HEK293T (cell line): ENCODE data around the gene KXD1.

Experiments used
- BHLHE40 ChIP-seq: fragments of 450-650 bp; IDR thresholded peaks from 2 replicates; pipeline ENCODE4 v1.6.1; 2016; ENCODE audit warnings: mild to moderate bottlenecking, moderate library complexity, borderline replicate concordance
- CTBP1 ChIP-seq: fragments of 450-650 bp; IDR thresholded peaks from 2 replicates; pipeline ENCODE4 v1.6.1; 2016; ENCODE audit warnings: borderline replicate concordance
- FOXK2 ChIP-seq: fragments of 450-650 bp; IDR thresholded peaks from 2 replicates; pipeline ENCODE4 v1.6.1; 2016; ENCODE audit warnings: mild to moderate bottlenecking
- FOXM1 ChIP-seq: fragments of 450-650 bp; IDR thresholded peaks from 2 replicates; pipeline ENCODE4 v1.6.1; 2017; ENCODE audit warnings: mild to moderate bottlenecking, borderline replicate concordance
- HDGF ChIP-seq: fragments of 450-650 bp; IDR thresholded peaks from 2 replicates; pipeline ENCODE4 v1.6.1; 2017; ENCODE audit warnings: antibody characterized with exemption, borderline replicate concordance
- L3MBTL2 ChIP-seq: fragments of 450-650 bp; conservative IDR thresholded peaks from 2 replicates; pipeline ENCODE4 v1.6.1; 2016; ENCODE audit warnings: mild to moderate bottlenecking
- LEF1 ChIP-seq: fragments of 450-650 bp; IDR thresholded peaks from 2 replicates; pipeline ENCODE4 v1.6.1; 2017; ENCODE audit warnings: mild to moderate bottlenecking, borderline replicate concordance
- NFRKB ChIP-seq: fragments of 450-650 bp; IDR thresholded peaks from 2 replicates; pipeline ENCODE4 v1.6.1; 2016; ENCODE audit warnings: mild to moderate bottlenecking, moderate library complexity
- SP1 ChIP-seq: fragments of 450-650 bp; IDR thresholded peaks from 2 replicates; pipeline ENCODE4 v1.6.1; 2017
- SUZ12 ChIP-seq: fragments of 450-650 bp; IDR thresholded peaks from 2 replicates; pipeline ENCODE4 v1.6.1; 2016; ENCODE audit warnings: mild to moderate bottlenecking
- ZNF384 ChIP-seq: fragments of 450-650 bp; IDR thresholded peaks from 2 replicates; pipeline ENCODE4 v1.6.1; 2016

GRCh38 chr19:18610245-18610555, 52.5 kb downstream of the KXD1 start:
- TF ChIP-seq FOXK2 (no peak), CTBP1 (no peak), HDGF (no peak), SP1 (no peak), BHLHE40 (no peak), L3MBTL2 (no peak), ZNF384 (no peak), SUZ12 (no peak), LEF1 (no peak), NFRKB (no peak), FOXM1 (no peak)
